ENCODE measurements around the gene ANKS6.

Gene ANKS6

GRCh38 chr9:98712987-98713386, 83.4 kb downstream of the ANKS6 start:
- Mint-ChIP-seq H3K27me3 (peaks cover 50 to 52% of the 10 kb centered on the region in 2 donors), H3K4me3 (no peak overlapping the region), H3K9me3 (no peaks in the 10 kb centered on the region), H3K36me3 (ENCODE audit: insufficient read depth) (no peaks in the 10 kb centered on the region), H3K4me1 (ENCODE audit: low read depth in 2 of 2) (peaks cover 0 to 2% of the 10 kb centered on the region in 2 donors), H3K27ac (no peak overlapping the region)
- ATAC-seq (replicated peaks) (no peak), DNase-seq (no peak)

GRCh38 chr9:98709968-98710965, 86.1 kb downstream of the ANKS6 start:
- H3K9me3 Mint-ChIP-seq: no peaks in the 10 kb centered on the region
- H3K27me3 Mint-ChIP-seq: peaks cover 46 to 58% of the 10 kb centered on the region in 2 donors
- DNase-seq (no peak), ATAC-seq (replicated peaks) (no peak)
- no peak overlapping the region for H3K4me3 Mint-ChIP-seq
- H3K36me3 Mint-ChIP-seq (ENCODE audit: insufficient read depth): no peaks in the 10 kb centered on the region
- no peak overlapping the region for H3K27ac Mint-ChIP-seq
- peaks cover 0 to 2% of the 10 kb centered on the region in 2 donors for H3K4me1 Mint-ChIP-seq (ENCODE audit: low read depth in 2 of 2)

- no peaks in the 10 kb centered on the region for H3K36me3 Mint-ChIP-seq (ENCODE audit: insufficient read depth)
- H3K4me1 Mint-ChIP-seq (ENCODE audit: low read depth in 2 of 2): peaks cover 0 to 2% of the 10 kb centered on the region in 2 donors
- DNase-seq (no peak), ATAC-seq (replicated peaks) (no peak)
- peaks cover 47 to 55% of the 10 kb centered on the region in 2 donors for H3K27me3 Mint-ChIP-seq
- no peak within 1 kb of the TSS for H3K27ac Mint-ChIP-seq
- H3K4me3 Mint-ChIP-seq: no peak within 1 kb of the TSS
- no peaks in the 10 kb centered on the region for H3K9me3 Mint-ChIP-seq
These were observed 87.1 kb downstream of the ANKS6 start, which contains the start of gene GABBR2 for GRCh38 chr9:98708933-98709911. Gene GABBR2 (minus strand): TSS chr9:98708935. CDS start chr9:98708737, 198 bp downstream.

GRCh38 chr9:98708103-98708932, 88.0 kb downstream of the ANKS6 start:
- DNase-seq (no peak), ATAC-seq (replicated peaks) (no peak)
- Mint-ChIP-seq H3K4me1 (ENCODE audit: low read depth in 2 of 2) (peaks cover 0 to 2% of the 10 kb centered on the region in 2 donors), H3K9me3 (no peaks in the 10 kb centered on the region), H3K27me3 (peaks cover 52 to 61% of the 10 kb centered on the region in 2 donors), H3K4me3 (no peak overlapping the region), H3K27ac (no peak overlapping the region), H3K36me3 (ENCODE audit: insufficient read depth) (no peaks in the 10 kb centered on the region)

- ATAC-seq (replicated peaks) (no peak), DNase-seq (no peak)
- peaks cover 0 to 2% of the 10 kb centered on the region in 2 donors for H3K4me1 Mint-ChIP-seq (ENCODE audit: low read depth in 2 of 2)
- no peaks in the 10 kb centered on the region for H3K9me3 Mint-ChIP-seq
- H3K36me3 Mint-ChIP-seq (ENCODE audit: insufficient read depth): no peaks in the 10 kb centered on the region
- peaks cover 57 to 68% of the 10 kb centered on the region in 2 donors for H3K27me3 Mint-ChIP-seq
- H3K4me3 Mint-ChIP-seq: no peak overlapping the region
- no peak overlapping the region for H3K27ac Mint-ChIP-seq
These were observed 88.9 kb downstream of the ANKS6 start for GRCh38 chr9:98707166-98708102.

- DNase-seq (no peak), ATAC-seq (replicated peaks) (no peak)
- Mint-ChIP-seq H3K36me3 (ENCODE audit: insufficient read depth) (no peaks in the 10 kb centered on the region), H3K4me3 (no peak overlapping the region), H3K4me1 (ENCODE audit: low read depth in 2 of 2) (peaks cover 0 to 2% of the 10 kb centered on the region in 2 donors), H3K27ac (no peak overlapping the region), H3K27me3 (peaks cover 62 to 70% of the 10 kb centered on the region in 2 donors), H3K9me3 (no peaks in the 10 kb centered on the region)
These were observed 89.6 kb downstream of the ANKS6 start for GRCh38 chr9:98706651-98707165.

GRCh38 chr9:98702835-98703380, 93.4 kb downstream of the ANKS6 start:
- no peak overlapping the region for H3K4me3 Mint-ChIP-seq
- ATAC-seq (replicated peaks) (no peak), DNase-seq (no peak)
- peaks cover 0 to 7% of the 10 kb centered on the region in 2 donors for H3K9me3 Mint-ChIP-seq
- H3K4me1 Mint-ChIP-seq (ENCODE audit: low read depth in 2 of 2): peaks cover 0 to 2% of the 10 kb centered on the region in 2 donors
- no peak overlapping the region for H3K27ac Mint-ChIP-seq
- H3K36me3 Mint-ChIP-seq (ENCODE audit: insufficient read depth): no peaks in the 10 kb centered on the region
- peaks cover 64 to 84% of the 10 kb centered on the region in 2 donors for H3K27me3 Mint-ChIP-seq

GRCh38 chr9:98702340-98702739, 94.0 kb downstream of the ANKS6 start:
- peaks cover 0 to 7% of the 10 kb centered on the region in 2 donors for H3K9me3 Mint-ChIP-seq
- peaks cover 64 to 86% of the 10 kb centered on the region in 2 donors for H3K27me3 Mint-ChIP-seq
- no peak overlapping the region for H3K4me3 Mint-ChIP-seq
- H3K4me1 Mint-ChIP-seq (ENCODE audit: low read depth in 2 of 2): peaks cover 0 to 2% of the 10 kb centered on the region in 2 donors
- DNase-seq (no peak), ATAC-seq (replicated peaks) (no peak)
- H3K36me3 Mint-ChIP-seq (ENCODE audit: insufficient read depth): no peaks in the 10 kb centered on the region
- no peak overlapping the region for H3K27ac Mint-ChIP-seq

- DNase-seq (no peak), ATAC-seq (replicated peaks) (no peak)
- no peak overlapping the region for H3K4me3 Mint-ChIP-seq
- peaks cover 0 to 7% of the 10 kb centered on the region in 2 donors for H3K9me3 Mint-ChIP-seq
- H3K27ac Mint-ChIP-seq: no peak overlapping the region
- no peaks in the 10 kb centered on the region for H3K36me3 Mint-ChIP-seq (ENCODE audit: insufficient read depth)
- peaks cover 0 to 2% of the 10 kb centered on the region in 2 donors for H3K4me1 Mint-ChIP-seq (ENCODE audit: low read depth in 2 of 2)
- peaks cover 64 to 85% of the 10 kb centered on the region in 2 donors for H3K27me3 Mint-ChIP-seq
These were observed 94.8 kb downstream of the ANKS6 start for GRCh38 chr9:98701576-98701975.

- H3K36me3 Mint-ChIP-seq (ENCODE audit: insufficient read depth): no peaks in the 10 kb centered on the region
- no peak for DNase-seq
- no peak overlapping the region for H3K27ac Mint-ChIP-seq
- peaks cover 65 to 85% of the 10 kb centered on the region in 2 donors for H3K27me3 Mint-ChIP-seq
- H3K4me1 Mint-ChIP-seq (ENCODE audit: low read depth in 2 of 2): peaks cover 0 to 2% of the 10 kb centered on the region in 2 donors
- H3K9me3 Mint-ChIP-seq: peaks cover 0 to 7% of the 10 kb centered on the region in 2 donors
- no peak for ATAC-seq (replicated peaks)
- no peak overlapping the region for H3K4me3 Mint-ChIP-seq
These were observed 95.6 kb downstream of the ANKS6 start for GRCh38 chr9:98700801-98701200.

- no peaks in the 10 kb centered on the region for H3K36me3 Mint-ChIP-seq (ENCODE audit: insufficient read depth)
- H3K4me3 Mint-ChIP-seq: no peak overlapping the region
- H3K27me3 Mint-ChIP-seq: peaks cover 50 to 90% of the 10 kb centered on the region in 2 donors
- no peak for ATAC-seq (replicated peaks)
- no peak overlapping the region for H3K27ac Mint-ChIP-seq
- H3K4me1 Mint-ChIP-seq (ENCODE audit: low read depth in 2 of 2): peaks cover 0 to 2% of the 10 kb centered on the region in 2 donors
- DNase-seq: no peak
- H3K9me3 Mint-ChIP-seq: peaks cover 0 to 7% of the 10 kb centered on the region in 2 donors
These were observed 97.5 kb downstream of the ANKS6 start for GRCh38 chr9:98698856-98699255.

All from effector memory CD8-positive, alpha-beta T cell (primary cell).